ENCODE data around the gene NADK2.

Gene NADK2

GRCh38 chr5:36145311-36145710 is 96.4 kb downstream of the NADK2 start:
- Histone ChIP-seq H3K4me3 (ENCODE audit: low read depth in 1 of 2, low read length in 1 of 2) (no peak overlapping the region), H3K9me3 (no peaks in the 10 kb centered on the region), H3K36me3 (peaks cover 11% of the 10 kb centered on the region), H3K27ac (no peak overlapping the region), H3K4me1 (ENCODE audit: control insufficient read depth in 1 of 2, insufficient read depth in 1 of 2, low read depth in 1 of 2, low read length in 1 of 2) (peaks cover under 1 to 2% of the 10 kb centered on the region in 2 experiments), H3K27me3 (no peaks in the 10 kb centered on the region)
- no peak for TF ChIP-seq CTCF (IDR thresholded peaks at IDR 0.05)
